NCI-H2171 treated with DMSO at 0.1 percent for 48 hours (cell line): ENCODE measurements around the gene TMEM247.

ENCODE experiments used
- DNase-seq: peaks from one replicate; lab custom pipeline; 2025; lab: John Stamatoyannopoulos, UW

TMEM247 gene

DNA sequence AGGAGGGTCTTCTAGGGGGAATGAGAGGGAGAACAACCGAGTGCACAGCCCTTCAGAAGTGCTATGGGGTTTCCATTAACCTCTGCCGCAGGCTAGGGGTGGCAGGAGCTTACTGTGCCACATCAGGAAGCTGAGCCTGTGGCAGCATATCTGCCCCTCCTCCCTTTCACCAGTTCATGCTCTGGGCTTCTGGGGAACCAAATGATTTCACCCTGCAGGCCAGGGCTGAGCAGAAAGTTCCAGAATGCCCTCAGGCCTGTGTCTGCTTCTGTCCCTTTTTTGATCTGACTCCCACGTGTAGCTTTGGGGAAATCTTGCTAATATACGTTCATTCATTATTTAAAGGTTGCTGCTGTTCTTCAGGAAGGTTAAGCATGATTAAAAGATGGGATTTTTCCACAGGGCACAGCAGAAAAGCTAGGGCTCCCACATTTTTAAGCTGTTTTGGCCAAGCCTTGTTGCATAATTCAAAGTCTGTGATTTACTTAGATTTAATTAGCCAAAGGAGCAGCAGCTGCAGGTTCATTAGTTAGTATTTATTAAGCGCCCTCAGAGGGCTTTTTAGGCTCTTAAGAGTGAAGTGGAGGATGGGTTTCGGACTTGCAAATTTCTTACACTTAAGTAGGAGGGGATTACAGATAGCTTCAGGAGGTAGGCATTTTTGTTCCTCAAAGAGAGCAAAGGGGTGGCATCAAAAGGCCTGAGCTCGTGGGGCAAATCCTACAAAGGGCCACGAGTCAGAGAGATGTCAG is 10.2 kb downstream of the TMEM247 start:
- DNase-seq, result no peak

DNA sequence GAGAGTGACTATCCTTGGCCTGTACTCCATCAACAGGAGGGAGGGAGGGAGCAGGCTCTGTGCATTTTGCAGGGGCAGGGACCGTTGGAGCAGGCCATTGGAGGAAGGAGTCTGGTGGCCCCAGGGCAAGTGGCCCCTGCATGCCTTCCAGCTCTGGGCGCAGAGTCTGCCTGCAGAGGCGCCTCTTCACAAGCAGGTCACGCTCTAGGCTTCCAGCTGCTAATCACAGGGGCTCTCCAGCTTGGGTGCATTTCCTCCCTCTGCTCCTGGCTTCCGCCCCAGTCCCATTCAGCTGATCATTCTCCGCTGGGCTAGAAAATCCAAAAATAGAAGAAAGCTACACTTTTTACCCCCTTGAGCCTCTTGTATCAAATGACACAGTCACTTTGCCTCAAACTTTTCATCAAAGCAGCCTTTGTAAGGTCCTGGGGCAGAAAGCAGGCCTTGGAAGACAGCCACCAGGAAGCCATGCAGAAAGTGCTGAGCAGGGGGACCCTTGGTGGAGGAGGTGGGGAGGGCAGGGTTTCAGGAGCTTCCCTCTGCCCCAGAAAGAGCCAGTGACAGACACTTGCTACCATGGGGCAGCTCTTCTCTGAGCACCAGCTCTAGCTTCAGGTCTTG is 11.3 kb downstream of the TMEM247 start:
- DNase-seq, result no peak

DNA sequence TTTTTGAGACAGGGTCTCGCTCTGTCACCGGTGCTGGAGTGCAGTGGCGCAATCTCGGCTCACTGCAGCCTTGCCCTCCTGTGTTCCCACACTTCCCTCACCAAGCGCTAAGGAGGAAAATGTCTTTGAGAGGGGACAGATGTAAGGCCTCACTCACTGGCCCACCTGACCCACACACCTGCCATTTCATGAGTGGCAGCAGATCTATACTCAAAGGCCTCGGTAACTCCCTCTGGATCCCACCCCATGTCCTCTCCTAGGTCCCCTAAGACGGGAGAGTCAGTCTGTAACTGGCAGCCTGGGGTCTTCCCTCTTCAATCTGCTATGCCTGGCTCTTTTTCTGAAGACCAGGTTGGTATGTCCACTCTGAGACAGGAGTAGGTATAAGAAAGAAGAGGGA is 12.9 kb downstream of the TMEM247 start:
- no peak for DNase-seq

DNA sequence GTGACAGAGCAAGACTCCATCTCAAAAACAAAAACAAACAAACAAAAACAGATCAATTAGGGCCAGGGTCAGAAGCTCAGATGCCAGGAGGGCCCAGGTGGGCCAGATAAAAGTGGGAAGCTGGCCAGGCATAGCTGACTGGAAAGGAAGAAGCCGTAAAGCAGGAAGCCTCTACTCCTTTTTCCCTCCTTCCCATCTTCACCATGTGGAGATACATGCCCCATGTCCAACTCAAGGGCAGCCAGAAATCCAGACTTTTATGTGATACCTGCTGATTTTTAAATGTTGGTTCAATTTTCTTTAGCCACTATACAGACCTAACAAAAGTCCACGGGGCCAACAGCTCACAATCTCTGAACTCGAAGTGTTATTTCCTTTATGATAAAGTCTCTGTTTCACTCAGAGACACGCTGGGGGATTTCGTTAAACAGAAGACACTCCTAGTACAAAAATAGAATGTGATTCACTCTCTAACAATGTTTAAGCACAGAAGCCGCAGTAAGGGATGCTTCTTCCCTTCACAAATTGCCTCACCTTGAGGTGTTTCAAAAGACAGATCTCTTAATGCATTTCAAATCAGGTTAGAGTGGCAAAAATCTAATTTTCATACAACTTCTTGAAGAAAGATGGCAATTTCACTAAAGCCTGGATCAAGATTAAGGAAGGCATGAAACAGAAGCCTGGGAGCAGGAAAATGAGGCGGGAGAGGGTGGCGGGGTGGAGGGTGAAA is 14.0 kb downstream of the TMEM247 start:
- no peak for DNase-seq

DNA sequence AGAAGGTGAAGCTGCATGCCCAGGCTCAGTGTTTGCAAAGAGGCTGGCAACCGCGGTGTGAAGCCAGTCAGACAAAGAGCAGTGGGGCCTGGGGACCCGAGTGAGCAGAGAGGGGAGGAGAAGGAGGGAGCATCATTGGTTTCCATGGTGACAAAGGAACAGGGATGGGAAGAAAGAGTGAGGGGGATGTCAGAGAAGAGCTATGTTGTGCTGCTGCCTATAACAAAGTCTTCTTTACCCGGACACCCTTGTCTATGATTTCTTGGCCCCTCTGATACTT is 14.5 kb downstream of the TMEM247 start:
- no peak for DNase-seq

DNA sequence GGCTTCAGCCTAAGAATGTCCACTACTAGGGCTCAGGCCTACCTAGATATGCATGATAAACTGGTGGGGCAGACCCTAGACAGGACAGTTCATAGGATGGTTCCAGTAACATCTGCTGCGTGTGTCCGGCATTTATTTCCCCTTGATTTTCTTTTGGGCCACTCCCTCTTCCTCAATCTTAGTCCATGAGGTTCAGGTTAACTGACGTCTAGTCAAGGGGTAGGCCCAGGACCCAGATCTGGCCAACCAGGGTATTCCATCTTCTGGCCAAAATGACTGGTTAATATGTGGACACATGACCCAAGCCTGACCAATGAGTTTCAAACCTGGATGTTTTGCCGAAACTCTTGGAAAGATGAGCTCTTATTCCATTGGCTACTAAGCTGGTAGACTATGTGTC is 15.2 kb downstream of the TMEM247 start:
- no peak for DNase-seq

DNA sequence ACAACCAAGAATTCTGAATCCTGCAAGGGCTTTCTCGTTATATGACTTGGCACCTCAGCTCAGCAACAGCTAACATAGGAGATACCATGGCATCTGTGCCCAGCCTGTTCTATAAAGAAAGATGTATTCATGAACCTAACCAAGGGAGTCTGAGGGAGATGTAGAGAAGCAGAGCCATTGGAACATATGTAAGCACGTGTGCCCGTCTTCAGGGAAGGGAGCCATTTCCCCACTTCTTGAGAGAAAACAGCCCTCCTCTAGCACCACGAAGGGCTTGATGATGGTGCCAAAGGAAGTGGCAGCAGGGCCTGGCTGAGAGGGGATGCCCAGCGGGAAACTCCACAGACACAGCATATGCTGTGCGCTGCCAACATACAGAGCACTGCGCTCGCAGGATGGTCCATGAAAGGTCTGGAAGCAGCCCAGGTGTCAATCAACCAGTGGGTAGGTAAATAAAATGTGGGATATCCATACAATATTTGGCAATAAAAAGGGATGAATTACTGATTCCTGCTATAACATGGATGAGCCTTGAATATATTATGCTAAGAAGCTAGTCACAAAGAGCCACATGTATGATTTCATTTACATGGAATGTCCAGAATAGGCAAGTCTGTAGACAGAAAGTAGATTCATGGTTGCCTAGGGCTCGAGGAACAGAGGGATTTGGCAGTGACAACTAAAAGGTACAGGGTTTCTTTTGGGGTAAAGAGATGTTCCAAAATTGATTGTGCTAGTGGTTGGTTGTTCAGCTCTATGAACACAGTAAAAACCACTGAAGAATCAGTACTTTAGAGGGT is 16.1 kb downstream of the TMEM247 start:
- DNase-seq, result no peak

DNA sequence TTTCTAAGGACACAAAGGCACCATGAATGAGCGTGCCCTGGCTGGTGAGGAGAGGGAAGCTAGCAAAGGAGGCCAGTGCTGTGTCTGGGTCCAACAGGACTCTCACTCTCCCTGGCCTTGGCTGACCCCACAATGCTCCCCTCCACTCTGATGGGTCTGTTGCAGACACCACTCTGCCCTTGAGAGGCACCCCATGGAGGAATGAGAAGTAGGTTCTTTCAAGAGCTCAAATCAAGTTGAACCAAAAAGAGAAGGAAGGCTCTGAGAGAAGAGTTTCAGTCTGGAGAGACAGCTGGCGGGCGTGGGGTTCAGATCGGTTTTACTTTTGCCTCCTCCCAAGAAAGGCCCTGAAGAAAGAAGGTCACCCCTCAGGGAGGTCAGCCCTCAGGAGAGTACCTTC is 18.4 kb downstream of the TMEM247 start:
- no peak for DNase-seq

DNA sequence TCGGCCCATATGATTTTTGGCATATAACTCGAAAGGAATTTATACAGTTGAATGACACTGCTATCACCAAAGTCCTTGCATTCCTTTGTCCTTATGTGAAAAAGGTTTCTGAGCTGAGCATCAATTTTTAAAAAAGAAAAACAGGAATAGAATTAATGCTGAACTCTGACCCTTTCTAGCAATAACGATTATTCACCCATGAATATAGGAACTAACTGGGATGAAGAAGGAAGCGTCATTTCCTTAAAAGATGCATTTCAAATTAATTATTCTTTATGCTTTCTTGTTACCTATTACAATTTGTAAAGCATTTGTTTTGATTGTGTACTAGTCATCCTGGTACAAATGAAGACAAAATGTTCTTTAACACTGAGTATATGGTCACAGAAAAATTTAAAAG is 19.3 kb downstream of the TMEM247 start:
- no peak for DNase-seq

DNA sequence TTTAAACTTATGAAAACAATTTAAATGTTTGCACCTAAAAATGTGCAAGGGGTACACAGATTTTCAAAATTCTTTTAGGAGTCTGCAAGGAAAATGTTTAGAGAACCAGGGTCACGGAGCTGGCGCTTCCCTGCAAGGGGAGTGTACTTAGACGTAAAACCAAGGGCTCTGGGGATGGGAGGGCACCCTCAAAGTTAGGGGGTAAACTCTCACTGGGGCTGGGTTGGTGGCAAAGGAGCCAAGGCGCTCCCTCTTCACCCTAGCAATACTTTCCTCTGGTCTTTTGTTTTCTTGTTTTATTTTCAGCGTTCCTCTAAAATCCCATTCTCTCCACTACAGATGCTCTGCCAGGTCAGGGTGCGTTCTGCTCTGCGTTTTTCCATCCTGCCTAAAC is 20.0 kb downstream of the TMEM247 start:
- DNase-seq, result no peak

DNA sequence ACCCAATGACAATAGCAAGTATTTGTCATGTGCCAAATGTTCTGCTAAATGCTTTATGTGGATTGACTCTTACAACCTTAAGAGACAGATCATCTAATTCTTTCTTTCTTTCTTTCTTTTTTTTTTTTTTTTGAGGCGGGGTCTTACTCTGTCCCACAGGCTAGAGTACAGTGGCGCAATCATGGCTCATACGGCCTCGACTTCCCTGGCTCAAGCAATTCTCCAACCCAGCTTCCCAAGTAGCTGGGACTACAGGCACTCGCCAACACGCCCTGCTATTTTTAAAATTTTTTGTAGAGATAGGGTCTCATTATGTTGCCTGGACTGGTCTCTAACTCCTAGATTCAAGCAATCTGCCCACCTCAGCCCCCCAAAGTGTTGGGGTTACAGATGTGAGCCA is 21.4 kb downstream of the TMEM247 start:
- no peak for DNase-seq

DNA sequence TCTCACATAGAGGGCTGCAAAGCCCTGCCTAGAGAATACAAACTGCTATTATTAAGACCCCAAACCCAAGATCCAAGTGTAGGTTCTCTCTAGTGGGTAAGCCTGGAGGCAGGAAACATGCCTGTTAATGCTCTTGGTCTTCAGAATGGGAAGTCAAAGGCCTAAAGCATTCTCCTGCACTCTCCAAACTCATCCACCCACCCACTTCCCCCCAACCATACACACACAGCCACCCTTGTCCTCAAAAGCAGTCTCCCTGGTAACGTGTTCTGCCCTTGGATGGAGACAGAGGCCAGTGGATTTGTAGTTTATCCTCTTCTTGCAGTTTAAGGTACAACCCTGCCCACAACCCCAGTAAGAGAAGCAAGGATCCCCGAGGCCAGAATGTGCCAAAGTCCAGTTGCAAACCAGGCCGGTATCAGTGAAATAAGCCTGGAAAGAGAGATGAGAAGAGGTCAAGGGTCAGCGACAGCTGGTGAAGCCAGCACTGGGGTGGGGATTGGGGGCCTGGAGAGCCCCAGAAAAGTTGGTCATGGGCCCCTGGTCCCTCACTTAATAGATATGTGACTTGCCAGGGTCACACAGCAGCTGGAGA is 23.0 kb downstream of the TMEM247 start:
- DNase-seq, result no peak

DNA sequence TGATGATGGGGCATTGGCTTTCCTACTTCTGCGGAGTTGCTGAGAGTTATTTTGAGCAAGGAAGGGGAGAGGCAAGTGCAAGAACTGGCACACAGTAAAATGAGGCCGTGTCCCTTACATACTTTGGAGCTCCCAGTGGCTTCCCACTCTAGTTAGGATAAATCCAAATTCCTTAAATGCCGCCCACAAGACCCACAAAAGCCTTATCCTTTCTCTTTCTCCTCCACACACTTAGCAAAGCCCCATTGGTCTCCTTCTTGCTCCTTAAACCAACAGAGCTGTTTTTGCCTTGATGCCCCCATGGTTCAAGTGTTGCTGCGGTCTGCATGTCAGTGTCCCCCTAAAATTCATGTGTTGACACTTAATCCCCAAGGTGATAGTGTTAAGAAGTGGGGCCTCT is 24.3 kb downstream of the TMEM247 start:
- DNase-seq, result no peak

DNA sequence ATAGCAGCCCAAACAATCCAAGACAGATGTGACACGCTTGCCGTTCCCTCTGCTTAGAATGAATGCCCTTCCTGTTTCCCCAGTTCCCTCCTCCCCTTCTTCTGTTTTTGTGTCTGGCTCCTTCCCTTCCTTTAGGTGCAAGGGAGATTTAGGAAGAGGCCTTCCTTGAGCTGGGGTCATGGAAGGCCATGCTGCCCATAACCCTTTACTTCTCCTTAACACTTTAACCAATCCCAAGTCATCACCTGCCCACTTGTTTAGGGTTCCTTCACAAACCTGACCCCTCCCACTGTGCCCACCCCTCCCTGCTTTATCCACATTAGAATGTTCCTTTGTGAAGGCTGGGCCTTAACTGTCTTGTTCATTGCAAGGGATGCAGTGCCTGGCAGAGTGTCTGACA is 24.9 kb downstream of the TMEM247 start:
- no peak for DNase-seq

DNA sequence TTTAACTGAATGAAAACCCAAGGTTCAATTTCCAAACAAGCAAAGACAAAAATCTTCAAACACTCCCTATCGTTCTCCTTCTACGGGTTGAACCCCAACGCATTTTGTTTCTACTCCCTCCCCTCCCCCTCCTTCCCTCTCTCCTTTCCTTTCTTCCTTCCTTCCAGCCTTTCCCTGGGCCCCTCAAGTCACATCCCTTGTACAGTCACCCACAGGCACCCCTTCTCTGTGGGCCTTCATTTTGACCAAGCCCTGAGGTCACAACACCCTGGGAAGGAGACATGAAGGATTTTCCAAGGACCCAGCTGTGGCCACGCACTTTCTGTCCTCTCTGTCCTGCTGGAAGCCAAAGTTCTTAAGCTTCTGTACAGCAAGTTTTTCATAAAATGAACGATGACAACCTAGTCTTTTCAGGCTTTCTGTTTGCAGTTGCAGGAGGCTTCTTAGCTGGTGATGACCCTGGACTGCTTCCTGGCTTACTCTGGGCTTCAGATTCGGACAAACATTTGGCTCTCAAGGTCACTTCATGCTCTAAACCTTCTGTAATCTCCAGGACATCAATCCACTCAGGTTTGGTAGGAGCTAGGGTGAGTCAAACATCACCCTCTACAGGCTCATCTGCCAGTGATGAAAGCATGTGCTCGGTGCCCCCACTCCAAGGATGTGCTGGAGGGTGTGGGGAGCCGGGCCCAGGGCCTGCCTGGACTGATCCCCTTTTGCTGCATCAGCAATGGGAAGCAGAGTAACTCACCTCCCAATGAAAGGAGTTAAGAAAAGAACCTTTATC is 25.5 kb downstream of the TMEM247 start:
- no peak for DNase-seq

DNA sequence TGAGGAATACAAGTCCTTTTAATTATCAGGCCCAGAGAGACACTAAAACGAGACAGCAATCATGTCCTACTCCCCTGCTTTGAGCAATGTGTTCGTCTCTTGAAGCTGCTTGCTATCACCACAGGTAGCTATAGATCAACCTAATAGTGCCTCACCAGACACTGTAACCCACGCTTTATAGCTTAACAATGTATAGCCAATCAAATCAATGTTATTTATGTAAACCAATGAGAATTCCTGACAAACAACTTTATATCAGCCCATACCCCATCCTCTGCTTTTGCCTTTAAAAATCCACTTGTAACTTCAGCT is 26.1 kb downstream of the TMEM247 start:
- no peak for DNase-seq

DNA sequence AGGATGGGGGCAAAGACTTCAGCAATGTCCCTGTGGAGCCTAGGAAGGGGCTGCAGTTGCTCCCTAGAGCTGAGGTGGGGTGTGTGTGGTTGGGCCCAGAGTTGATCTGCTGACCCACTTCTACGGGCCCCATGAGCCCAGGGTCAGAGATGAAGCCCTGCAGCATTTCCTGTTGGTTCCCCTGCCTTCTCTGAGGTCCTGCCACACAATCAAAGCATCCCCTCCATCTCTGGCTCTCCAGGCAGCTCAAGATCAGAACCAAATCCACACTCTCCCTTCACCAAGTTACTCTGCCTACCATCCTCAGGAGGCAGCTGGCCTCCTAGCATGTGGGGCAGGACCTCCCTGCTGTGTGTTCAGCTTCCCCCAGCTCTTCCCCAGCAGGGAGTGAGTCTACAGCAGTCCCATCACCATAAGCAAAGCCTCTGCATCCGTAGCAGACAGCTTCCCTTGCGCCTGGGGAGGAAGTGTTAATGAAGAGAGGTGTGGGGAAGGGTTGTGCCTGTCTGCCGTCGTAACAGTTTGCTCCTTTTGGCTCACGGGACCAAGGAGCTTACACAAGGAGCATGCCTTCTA is 26.9 kb downstream of the TMEM247 start:
- no peak for DNase-seq

DNA sequence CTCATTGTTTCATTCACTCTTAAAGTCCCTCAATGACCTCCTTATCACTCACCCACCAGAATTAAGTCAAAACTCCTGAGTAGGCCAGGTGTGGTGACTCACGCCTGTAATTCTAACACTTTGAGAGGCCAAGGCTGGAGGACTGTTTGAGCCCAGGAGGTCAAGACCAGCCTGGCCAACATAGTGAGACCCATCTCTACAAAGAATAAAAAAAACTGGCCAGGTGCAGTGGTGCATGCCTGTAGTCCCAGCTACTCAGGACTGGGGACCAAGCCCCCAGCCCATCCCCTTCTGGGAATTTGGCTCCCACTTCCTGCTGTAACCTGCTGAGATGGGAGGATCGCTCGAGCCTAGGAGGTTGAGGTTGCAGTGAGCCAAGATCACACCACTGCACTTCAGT is 28.9 kb downstream of the TMEM247 start:
- DNase-seq, result no peak

DNA sequence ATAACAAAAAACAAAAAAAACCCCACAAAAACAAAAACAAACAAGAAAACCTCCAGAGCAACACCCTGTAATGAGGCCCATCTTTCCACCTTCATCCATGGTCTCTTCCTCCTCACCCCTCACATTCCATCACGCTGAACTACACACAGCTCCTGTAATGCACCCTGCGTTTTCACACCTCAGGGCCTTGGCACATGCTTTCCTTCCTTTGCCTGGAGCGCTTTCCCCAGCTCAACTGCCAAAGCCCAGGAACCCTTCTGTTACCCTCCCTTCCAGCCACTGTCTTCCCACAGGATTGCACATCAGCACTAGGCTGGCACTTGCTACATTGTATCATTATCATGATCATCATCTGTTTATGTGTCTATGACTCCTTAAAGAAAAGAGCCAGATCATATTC is 29.4 kb downstream of the TMEM247 start:
- no peak for DNase-seq

DNA sequence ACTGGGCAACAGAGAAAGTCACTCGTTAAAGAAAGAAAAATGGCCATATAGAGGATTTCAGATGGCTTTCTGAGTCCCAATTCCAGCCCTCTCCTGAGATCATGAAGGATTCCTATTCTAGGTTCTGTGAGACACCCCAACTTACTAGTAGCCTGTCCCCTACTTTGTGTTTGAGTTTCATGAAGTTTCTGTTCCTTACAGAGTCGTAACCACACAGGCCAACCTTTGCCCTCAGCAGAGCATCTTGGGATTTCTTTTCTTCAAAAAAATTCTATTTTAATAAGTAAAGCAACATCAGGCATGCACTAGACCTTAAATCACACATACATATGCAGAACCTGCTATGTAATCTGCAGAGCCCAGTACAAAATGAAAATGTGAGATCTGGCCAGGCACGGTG is 30.4 kb downstream of the TMEM247 start:
- DNase-seq, result no peak

DNA sequence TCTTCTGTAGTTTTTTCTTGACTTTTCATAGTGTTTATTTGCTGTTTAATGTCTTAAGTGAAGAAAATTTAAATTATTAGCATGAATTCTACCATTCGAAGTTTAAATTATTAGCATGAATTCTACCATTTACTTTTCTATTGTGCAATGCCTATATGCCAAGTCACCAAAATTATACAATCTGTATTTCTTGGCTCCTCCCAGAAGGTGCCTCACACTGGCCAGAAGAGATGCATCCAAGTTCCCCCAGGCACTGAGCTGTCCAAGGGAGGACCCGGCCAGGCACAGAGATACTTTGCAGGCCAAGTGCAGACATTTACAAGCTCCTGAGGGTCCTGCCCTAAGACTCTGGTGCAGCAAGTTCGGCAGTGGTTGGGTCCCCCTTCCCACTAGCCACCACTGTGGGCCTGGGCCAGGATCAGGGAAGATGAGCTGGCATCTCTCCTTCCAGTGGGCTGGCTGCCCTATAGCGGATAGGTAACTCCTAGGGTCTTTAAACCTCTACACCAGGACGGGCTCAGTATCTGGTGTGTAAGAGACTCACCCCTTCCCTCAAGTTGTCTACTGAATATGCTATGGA is 31.3 kb downstream of the TMEM247 start:
- DNase-seq, result no peak
